NB4 (cell line): ENCODE results near the gene CACNG4.
"Not testable (repeated sequence)": the region's sequence is repeated elsewhere in the genome, so short reads cannot be mapped to it uniquely, and the experiment has no call there.

Experiments used
- DNase-seq: peaks from one replicate; pipeline ENCODE4 v3.0.0; 2010; ENCODE audit warnings: low read depth
- H3K4me3 ChIP-seq: one replicate; pipeline ENCODE4 v1.5.1; 2011; ENCODE audit warnings: mild to moderate bottlenecking, low read depth, low read length, moderate library complexity
- CTCF ChIP-seq: IDR thresholded peaks from one replicate; pipeline ENCODE4 v1.5.1; 2012; ENCODE audit warnings: low read depth, low read length
- MYC ChIP-seq: IDR thresholded peaks from 2 replicates; pipeline ENCODE4 v1.6.1; 2011; ENCODE audit warnings: low read depth, low read length
- POLR2A ChIP-seq: IDR thresholded peaks from 2 replicates; pipeline ENCODE4 v1.6.1; 2011; ENCODE audit warnings: mild to moderate bottlenecking; ENCODE audit not compliant: insufficient read length; ENCODE audit errors: extremely low read depth
- TF ChIP-seq, protein P1 (sequence below): IDR thresholded peaks from 2 replicates; pipeline ENCODE4 v1.6.1; 2011; ENCODE audit warnings: low read depth, low read length

CACNG4 gene

DNA sequence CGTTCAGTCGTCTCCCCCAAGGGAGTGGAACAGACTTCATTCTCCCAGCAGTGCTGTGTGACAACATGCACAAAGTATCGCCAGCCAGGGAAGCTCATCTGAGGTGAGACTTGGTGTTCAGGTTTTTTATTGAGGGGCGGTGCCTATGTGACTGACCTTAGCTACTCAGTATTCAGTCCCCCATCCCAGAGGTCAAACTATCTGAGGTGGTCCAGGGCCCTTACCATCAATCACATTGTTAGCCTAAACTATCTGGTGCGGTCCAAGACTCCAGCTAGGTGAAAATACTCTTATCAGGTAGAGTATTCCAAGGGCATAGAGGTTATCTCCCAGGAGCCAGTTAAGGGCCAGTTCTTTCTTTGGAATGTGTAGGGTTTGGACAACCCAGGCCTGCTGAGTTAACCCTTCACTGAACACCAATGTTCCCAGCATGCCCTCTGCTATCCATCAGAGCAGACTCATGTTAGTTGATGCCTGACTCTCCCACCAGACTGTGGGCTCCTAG is 74.4 kb downstream of the CACNG4 start:
- no peak overlapping the region for H3K4me3 ChIP-seq
- no peak for TF ChIP-seq POLR2A
- TF ChIP-seq CTCF, result no peak
- TF ChIP-seq, protein P1, sequence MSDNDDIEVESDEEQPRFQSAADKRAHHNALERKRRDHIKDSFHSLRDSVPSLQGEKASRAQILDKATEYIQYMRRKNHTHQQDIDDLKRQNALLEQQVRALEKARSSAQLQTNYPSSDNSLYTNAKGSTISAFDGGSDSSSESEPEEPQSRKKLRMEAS, result no peak
- DNase-seq, result no peak

DNA sequence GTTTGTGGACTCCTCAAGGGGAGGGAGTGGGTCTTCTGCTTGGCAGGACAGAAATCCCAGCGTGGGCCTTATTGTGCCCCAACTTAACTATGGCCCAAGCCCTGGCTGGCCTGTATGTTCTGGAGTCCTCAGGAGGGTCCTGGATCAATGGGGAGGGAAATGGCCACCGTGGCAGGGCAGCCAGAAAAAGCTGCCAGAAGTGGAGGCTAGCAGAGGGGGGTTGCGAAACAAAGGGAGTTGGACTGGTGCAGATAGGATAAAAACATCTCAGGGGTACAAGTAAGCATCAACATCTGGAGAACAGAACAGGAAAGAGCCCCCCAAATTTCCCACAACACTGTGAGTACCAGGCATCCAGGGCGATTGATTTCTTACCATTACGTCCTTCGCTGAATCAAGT is 76.1 kb downstream of the CACNG4 start:
- no peak for DNase-seq
- no peak overlapping the region for H3K4me3 ChIP-seq
- TF ChIP-seq, protein P1, result no peak
- TF ChIP-seq CTCF, result no peak
- TF ChIP-seq MYC, result no peak
- TF ChIP-seq POLR2A, result no peak

- not testable (repeated sequence) for H3K4me3 ChIP-seq, DNase-seq
Observed at GRCh38 chr17:67041119-67041518, 76.6 kb downstream of the CACNG4 start.

- no peak overlapping the region for H3K4me3 ChIP-seq
- TF ChIP-seq MYC (no peak), CTCF (no peak), POLR2A (no peak)
- TF ChIP-seq, protein P1, result no peak
- DNase-seq, result no peak
Observed at GRCh38 chr17:67041531-67041930, 77.0 kb downstream of the CACNG4 start.

GRCh38 chr17:67041941-67042899 is 77.7 kb downstream of the CACNG4 start:
- no peak overlapping the region for H3K4me3 ChIP-seq
- no peak for TF ChIP-seq MYC
- TF ChIP-seq, protein P1, result no peak
- TF ChIP-seq CTCF, result no peak
- no peak for TF ChIP-seq POLR2A
- DNase-seq, result no peak

DNA sequence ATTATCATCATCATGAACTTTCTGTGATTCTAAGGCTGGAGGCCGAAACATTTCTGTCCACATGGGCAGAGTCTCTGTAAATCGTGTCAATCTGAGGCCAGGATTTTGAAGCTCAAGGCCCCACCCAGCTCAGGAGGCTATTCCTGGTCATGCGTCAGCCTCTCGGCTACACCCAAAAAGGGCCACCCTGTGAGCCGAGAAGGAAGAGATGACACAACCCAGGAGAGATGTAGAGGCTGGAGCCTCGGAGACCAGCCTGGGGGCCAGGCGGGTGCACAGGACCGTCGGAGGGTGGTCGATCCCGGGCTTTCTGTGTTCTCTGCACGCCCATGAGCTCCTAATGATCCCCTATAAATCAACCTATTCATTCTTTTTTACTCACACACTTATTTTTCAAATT is 78.8 kb downstream of the CACNG4 start:
- no peak overlapping the region for H3K4me3 ChIP-seq
- no peak for DNase-seq
- TF ChIP-seq MYC, result no peak
- no peak for TF ChIP-seq POLR2A
- TF ChIP-seq CTCF, result no peak
- TF ChIP-seq, protein P1, result no peak
